NOMO-1 treated with dmso at 0.1 percent for 144 hours (cell line): ENCODE results near the gene DNAH8.
"Not testable (repeated sequence)": the region's sequence is repeated elsewhere in the genome, so short reads cannot be mapped to it uniquely, and the experiment has no call there.

Source experiments
- DNase-seq: peaks from one replicate; lab custom pipeline; 2025; ENCODE audit not compliant: unreplicated experiment; lab: John Stamatoyannopoulos, UW

The DNAH8 gene

DNA sequence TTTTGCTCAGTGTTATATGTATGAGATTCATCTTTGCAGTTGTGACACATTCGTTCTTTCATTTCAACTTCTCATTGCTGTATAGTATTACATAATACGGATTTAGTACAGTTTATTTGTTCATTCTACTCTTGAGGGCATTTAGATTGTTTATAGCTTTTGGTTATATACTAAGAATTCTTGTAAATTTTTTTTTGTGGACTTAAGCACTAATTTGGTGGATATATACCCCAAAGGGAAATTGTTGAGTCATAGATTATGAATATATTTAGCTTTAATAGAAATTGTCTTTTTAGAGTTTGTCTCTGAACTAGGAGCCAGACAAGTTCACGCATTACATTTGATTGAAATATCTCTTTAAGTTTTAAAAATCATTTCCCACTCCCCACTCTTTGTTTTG is 79.6 kb downstream of the DNAH8 start:
- no peak for DNase-seq

DNA sequence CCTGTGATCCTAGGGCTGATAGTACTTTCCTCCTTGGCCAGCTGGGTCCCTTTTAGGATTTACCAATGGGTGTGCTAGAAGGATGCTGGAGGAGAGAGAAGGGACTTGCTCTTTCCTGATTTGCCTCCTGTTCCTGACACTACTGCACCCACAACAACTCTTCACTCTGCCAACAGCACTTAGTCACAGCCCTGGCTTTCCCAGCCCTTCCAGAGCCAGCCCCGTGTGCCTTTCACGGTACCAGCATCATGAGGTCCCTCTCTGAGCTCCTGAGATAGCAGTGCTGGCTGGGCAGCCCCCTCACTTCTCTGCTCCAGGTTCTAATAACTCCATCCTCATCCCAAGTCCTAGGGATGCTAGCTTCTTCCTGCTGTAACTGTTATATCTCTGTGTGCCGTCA is 80.9 kb downstream of the DNAH8 start:
- no peak for DNase-seq

DNA sequence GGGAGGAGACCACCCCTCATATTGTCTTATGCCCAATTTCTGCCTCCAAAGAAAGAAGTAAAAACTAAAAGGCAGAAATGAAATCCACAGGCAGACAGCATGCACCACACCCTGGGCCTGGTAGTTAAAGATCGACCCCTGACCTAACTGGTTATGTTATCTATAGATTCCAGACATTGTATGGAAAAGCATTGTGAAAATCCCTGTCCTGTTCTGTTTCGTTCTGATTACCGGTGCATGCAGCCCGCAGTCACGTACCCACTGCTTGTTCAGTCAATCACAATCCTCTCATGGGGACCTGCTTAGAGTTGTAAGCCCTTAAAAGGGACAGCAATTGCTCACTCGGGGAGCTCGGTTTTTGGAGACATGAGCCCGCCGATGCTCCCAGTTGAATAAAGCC is 81.3 kb downstream of the DNAH8 start:
- not testable (repeated sequence) for DNase-seq

DNA sequence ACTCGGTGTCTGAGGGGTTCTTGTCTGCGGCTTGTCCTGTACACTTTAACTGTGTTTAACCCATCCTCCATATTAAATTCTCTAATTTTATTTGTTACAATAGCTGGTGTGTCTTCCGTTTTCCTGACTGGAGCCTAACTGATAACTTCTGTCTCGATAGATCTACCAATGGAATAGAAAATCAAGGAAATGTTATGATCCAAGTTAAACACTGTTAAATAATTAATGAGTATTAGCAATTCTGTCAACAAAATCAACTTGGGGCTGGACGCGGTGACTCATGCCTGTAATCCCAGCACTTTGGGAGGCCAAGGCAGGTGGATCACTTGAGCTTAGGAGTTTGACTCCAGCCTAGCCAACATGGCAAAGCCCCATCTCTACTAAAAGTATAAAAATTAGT is 81.7 kb downstream of the DNAH8 start:
- no peak for DNase-seq

DNA sequence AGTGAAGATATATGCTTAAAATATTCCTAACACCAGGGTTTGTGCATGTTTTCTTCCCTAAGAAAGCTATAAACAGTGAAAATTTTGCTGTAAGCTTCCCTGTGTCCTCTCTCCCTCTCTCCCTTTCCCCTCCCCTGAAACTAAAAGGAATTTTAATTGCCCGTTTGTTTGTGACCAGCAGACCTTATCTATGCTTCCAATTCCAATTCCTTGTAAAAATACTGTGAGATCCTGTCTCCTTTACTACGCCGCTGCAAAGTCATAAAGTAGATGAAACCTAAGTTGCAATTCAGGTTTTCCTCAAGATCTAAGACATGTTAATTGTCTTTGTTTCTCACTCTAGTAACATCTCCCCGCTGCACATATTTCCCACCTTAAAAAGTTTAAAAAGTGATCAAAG is 82.3 kb downstream of the DNAH8 start:
- no peak for DNase-seq

DNA sequence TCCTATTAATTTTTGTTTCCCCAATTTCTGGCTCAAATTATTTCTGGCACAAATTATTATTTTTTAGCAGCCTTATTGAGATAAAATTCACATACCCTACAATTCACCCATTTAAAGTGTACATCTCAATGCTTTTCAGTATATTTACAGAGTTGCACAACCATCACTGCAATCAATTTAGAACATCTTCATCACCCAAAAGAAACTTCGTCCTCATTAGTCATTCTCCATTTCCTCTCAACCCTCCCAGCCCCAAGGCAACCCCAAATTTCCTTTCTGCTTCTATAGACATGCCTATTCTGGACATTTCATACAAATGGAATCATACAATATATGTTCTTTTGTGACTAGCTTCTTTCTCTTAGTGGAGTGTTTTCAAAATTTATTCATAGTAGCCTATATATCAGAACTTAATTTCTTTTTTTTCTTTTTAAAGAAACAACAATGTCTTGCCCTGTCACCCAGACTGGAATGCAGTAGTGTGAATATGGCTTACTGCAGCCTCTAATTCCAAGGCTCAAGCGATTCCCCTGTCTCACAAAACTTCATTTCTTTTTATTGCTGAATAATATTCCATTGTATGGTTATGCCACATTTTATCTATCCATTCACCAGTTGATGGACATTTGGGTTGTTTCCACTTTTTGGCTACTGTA is 84.5 kb downstream of the DNAH8 start:
- DNase-seq: no peak

GRCh38 chr6:38801305-38801704 is 86.2 kb downstream of the DNAH8 start:
- no peak for DNase-seq

DNA sequence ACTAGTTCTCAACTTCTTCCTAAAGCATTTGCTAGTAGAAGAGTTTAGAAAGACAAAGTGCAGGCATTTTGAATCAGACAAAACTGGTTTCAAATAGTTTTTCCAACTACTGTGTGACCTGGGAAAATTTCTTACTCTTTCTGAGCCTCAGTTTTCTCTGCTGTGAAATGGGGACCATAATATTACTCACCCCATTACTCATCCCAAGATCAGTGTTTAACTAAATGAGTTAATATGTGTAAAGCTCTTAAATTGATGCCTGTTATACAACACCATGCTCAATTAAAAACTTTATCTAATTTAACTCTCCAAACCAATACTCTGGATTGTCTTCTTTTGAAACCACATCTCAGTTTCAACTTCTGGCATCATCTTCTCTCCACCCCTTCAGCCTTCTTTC is 87.4 kb downstream of the DNAH8 start:
- no peak for DNase-seq

DNA sequence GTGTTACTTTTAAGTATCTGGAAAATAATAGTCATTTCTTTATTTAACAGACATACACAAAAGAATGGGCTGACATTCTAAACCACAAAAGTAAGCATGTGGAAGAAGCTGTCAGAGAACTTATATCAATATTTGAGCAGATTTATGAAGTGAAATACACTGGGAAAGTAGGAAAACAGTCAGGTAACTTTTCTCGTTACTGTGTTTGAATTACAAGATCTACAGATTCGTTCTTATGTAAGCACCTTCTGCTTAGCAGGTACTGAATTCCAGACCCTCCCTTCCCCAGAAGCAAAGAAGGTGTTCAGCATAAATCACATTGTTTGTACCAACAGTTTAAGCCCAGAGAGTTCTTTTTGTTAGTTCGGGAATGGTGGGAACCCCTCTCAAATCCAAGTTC is 88.0 kb downstream of the DNAH8 start:
- DNase-seq: no peak

DNA sequence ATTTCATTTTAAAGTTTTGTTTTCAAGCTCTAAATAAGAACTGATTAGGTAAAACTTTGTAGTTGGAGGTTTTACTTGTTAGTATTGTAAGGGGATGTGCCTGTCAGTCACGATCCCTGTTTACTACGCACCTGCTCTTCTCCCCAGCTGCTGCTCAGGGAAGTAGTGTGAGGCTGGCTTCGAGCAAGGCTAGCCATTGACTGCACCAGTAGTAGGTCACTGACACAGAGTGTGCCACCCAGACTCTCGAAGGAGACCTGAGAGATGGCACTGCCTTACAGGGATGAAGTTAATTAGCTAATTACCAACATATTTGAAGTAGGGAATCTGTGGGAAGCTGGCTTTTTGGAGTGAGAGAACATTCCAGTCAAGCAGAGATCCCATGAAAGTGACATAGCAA is 89.2 kb downstream of the DNAH8 start:
- DNase-seq: no peak

DNA sequence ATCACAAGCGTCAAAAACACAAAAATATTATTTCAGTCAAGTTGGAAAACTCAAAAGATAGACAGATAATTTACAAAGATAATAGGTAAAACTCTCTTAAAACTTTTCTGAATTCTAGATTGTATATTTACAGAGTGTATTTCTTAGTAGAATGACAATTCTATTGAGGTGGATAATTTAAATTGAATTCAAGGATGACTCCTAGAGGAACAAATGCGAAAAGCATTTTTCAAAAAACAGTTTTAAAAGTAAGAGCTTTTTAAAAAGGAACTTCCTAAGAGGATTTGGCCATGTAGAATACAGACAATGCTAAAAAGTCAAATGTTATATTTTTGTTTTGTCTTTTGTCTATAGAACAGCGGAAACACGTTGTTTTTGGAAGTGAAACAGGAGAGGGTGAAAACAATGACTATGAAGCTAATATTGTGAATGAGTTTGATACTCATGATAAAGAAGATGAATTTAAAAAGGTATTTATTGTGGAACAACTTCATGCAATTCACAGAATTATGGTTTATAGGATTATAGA is 90.1 kb downstream of the DNAH8 start:
- no peak for DNase-seq

DNA sequence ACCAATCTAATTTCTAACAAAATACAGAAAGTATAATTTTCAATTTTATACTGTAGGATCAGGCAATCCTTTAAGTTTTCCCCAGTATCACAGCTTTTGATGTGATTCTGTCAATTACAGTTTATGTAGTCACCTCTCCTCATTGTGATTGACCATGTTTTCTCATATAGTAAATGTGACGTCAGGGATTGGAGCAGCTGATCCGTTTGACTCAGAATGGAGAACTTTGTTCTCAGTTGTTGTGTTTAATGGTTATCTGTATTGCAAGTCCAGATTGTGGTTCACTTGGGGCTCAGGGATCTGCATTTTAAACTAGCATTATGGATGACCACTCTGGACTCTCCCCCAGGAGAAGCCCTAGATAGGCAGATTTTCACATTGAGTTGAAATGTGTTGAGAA is 90.6 kb downstream of the DNAH8 start:
- DNase-seq: no peak

GRCh38 chr6:38806271-38806670 is 91.2 kb downstream of the DNAH8 start:
- DNase-seq: no peak

- DNase-seq: no peak
Observed at GRCh38 chr6:38806833-38807232, 91.7 kb downstream of the DNAH8 start.

GRCh38 chr6:38808039-38808438 is 92.9 kb downstream of the DNAH8 start:
- no peak for DNase-seq

DNA sequence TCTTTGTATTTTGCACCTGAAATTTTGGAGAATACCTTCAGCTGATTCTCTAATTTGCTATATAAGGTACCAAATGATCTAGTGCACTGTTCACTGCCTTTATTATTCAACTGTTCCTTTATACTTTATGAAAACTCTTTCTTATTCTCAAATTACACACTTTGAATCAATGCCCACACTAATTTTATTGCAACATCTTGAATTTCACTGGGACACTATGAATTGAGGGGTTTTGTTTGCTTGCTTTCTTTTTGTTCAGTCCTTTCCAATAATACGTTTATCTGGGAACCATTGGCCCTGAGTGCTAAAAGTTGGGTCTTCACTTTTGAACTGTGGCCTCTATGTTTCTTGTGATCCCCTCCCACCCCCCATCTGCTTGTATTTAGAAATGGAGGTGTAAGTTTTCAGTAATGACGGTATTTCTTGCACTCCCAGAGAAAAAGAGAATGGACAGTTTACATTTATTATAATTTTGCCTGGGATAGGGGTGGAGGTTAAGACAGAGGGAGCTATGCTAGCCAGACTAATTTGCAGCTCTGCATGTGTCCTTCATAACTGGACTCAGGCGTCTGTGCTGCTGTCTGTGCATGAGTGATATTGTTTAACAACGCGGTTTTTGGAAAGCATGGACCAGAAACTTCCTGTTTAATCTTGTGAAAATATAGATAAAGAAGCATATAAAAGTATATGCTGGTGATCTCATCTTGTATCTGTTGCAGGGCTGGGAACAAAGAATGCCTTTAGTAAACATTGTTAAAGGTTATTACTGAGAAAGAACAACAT is 98.1 kb downstream of the DNAH8 start:
- no peak for DNase-seq

GRCh38 chr6:38814761-38815160 is 99.7 kb downstream of the DNAH8 start:
- no peak for DNase-seq

- no peak for DNase-seq
Observed at GRCh38 chr6:38815250-38815649, 100.1 kb downstream of the DNAH8 start.

DNA sequence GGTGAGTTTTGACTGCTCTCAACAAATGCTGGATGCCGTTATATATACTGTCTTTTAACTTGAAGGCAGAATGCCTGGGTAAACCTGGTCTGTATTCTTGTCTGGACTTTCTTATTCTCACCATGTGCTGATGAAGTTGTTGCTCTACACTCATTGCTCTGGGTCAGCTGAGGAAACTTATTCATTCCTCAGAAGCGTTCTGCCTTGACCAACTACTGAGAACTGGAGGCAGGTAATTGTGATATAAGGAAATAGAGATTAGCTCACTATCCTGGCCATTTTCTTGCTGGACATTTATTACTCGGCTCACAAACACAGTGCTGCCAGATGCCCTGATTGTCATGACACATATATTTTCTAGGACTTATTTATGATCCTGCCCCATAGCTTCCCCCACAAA is 103.6 kb downstream of the DNAH8 start:
- no peak for DNase-seq

GRCh38 chr6:38822963-38823362 is 107.9 kb downstream of the DNAH8 start:
- no peak for DNase-seq

DNA sequence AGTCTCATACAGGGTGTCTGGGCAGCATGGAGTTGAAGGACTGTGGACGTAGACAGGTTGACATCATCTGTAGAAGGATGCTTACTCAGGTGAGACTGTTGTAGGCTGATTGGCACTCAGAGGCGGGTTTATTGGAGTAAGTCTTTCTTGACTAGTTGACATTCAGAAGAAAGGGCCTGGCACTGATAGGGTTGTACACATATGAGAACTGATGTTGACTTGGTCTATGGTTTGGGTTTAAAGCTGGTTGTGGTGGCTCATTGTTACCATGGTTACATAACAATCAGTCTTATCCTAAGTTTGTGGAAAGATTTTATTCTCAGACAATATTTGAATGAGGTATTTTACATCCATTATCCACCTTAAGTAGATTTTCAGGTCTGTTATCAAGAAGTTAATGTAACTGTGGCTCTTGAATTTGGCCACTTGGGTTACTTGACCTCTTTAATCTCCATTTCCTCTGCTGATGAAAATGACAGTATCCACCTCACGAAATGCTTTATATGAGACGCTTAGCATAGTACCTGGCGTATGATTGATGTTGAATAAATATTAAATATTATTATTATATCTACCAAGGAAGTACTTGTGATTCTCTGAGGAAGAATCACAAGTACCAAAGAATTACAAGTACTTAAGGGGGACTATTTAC is 109.3 kb downstream of the DNAH8 start:
- no peak for DNase-seq

DNA sequence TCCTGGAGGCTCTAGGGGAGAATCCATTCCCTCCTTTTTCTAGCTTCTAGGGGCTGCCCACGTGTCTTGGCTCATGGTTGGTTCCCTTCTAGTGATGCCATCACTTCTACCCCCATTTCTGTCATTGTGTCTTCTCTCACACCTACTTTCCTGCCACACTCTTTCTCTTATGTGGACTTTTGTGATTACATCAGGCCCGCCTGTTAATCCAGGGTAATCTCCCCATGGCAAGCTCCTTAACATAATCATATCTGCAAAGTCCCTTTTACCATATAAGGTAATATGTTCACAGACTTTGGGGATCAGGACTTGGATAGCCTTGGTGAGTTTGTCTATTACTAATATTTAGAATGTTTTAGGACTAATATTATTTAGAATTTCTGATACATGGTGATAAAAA is 111.9 kb downstream of the DNAH8 start:
- DNase-seq: no peak
